Astrocyte of the cerebellum (primary cell): ENCODE data around the gene IGFN1.

ENCODE experiments used
- DNase-seq: peaks from one replicate; pipeline ENCODE4 v3.0.0-alpha.2; 2011; ENCODE audit warnings: low read depth
- H3K4me3 ChIP-seq: 2 replicates; pipeline ENCODE4 v1.5.1; 2011; ENCODE audit warnings: mild to moderate bottlenecking, low read depth, low read length, moderate library complexity
- CTCF ChIP-seq: IDR thresholded peaks from 2 replicates; pipeline ENCODE4 v1.5.1; 2012; ENCODE audit warnings: low read length, low read depth, moderate library complexity, mild to moderate bottlenecking; ENCODE audit errors: missing control alignments
- in situ Hi-C: cut with HindIII; loops from 2 replicates; pipeline ENCODE4 v1.10.0; 2017; ENCODE audit warnings: low sequenced_read_pairs

The IGFN1 gene

GRCh38 chr1:201144701-201145100 is 45.9 kb upstream of the IGFN1 start:
- DNase-seq: no peak
- no peak for TF ChIP-seq CTCF
- H3K4me3 ChIP-seq: no peak overlapping the region
- in situ Hi-C loops: no loop called here

GRCh38 chr1:201145132-201145531 is 45.5 kb upstream of the IGFN1 start:
- TF ChIP-seq CTCF: no peak
- DNase-seq: no peak
- in situ Hi-C loops: no loop called here

GRCh38 chr1:201145816-201146215 is 44.8 kb upstream of the IGFN1 start:
- TF ChIP-seq CTCF: no peak
- no peak for DNase-seq
- H3K4me3 ChIP-seq: no peak overlapping the region
- in situ Hi-C loops: no loop called here

More at GRCh38 chr1:201145132-201145531, 45.5 kb upstream of the IGFN1 start:
- no peak overlapping the region for H3K4me3 ChIP-seq

GRCh38 chr1:201146626-201147390 is 43.8 kb upstream of the IGFN1 start:
- no peak for DNase-seq
- in situ Hi-C loops: no loop called here

GRCh38 chr1:201147396-201148015 is 43.1 kb upstream of the IGFN1 start:
- no peak for DNase-seq
- no peak overlapping the region for H3K4me3 ChIP-seq
- in situ Hi-C loops: no loop called here
- TF ChIP-seq CTCF: no peak

More at GRCh38 chr1:201146626-201147390, 43.8 kb upstream of the IGFN1 start:
- no peak for TF ChIP-seq CTCF
- no peak overlapping the region for H3K4me3 ChIP-seq

- H3K4me3 ChIP-seq: no peak overlapping the region
- in situ Hi-C loops: no loop called here
- TF ChIP-seq CTCF: peak; percentile 54
- no peak for DNase-seq
Observed at GRCh38 chr1:201149400-201149799, 41.2 kb upstream of the IGFN1 start.
